Trophoblast cell (in vitro differentiated cells and primary cell): ENCODE results near the gene TLCD1.
A peak's percentile ranks its signal among the peaks of the same experiment; 100 is the strongest.

Source experiments
- DNase-seq, 2 donors: peaks; one replicate each; pipeline ENCODE4 v3.0.0-alpha.2; 2016
- H2AFZ ChIP-seq: 2 replicates; pipeline ENCODE4 v1.6.1; 2013; ENCODE audit warnings: low read length, moderate library complexity, mild to moderate bottlenecking; ENCODE audit not compliant: insufficient read depth, poor library complexity
- H2AK5ac ChIP-seq: 2 replicates; pipeline ENCODE4 v1.6.1; 2013; ENCODE audit warnings: mild to moderate bottlenecking, low read length
- H2BK120ac ChIP-seq: 2 replicates; pipeline ENCODE4 v1.6.1; 2013; ENCODE audit warnings: low read length, mild to moderate bottlenecking, moderate library complexity; ENCODE audit not compliant: insufficient read depth, poor library complexity
- H2BK12ac ChIP-seq: 2 replicates; pipeline ENCODE4 v1.6.1; 2013; ENCODE audit warnings: mild to moderate bottlenecking, low read length, moderate library complexity
- H2BK5ac ChIP-seq: 2 replicates; pipeline ENCODE4 v1.6.1; 2013; ENCODE audit warnings: low read length, low read depth, moderate library complexity, mild to moderate bottlenecking; ENCODE audit not compliant: poor library complexity
- H3K14ac ChIP-seq: 2 replicates; pipeline ENCODE4 v1.6.1; 2013; ENCODE audit warnings: mild to moderate bottlenecking, low read length
- H3K18ac ChIP-seq: 2 replicates; pipeline ENCODE4 v1.6.1; 2013; ENCODE audit warnings: mild to moderate bottlenecking, low read length
- H3K23ac ChIP-seq: 2 replicates; pipeline ENCODE4 v1.6.1; 2013; ENCODE audit warnings: low read length
- H3K27ac ChIP-seq: 2 replicates; pipeline ENCODE4 v1.5.1; 2013; ENCODE audit warnings: low read depth, mild to moderate bottlenecking, inconsistent platforms, low read length, moderate library complexity
- H3K27me3 ChIP-seq: 2 replicates; pipeline ENCODE4 v1.6.1; 2013; ENCODE audit warnings: inconsistent platforms, mild to moderate bottlenecking, low read length, moderate library complexity; ENCODE audit not compliant: insufficient read depth
- H3K36me3 ChIP-seq, 2 experiments: 1 replicate in 1 of 2; 2 replicates in 1 of 2; pipeline ENCODE4 v1.6.1; 2013; ENCODE audit warnings: low read length in 2 of 2, mild to moderate bottlenecking in 2 of 2, moderate library complexity in 1 of 2; ENCODE audit not compliant: insufficient read depth in 2 of 2, control insufficient read depth in 1 of 2
- H3K4ac ChIP-seq: 2 replicates; pipeline ENCODE4 v1.6.1; 2013; ENCODE audit warnings: low read depth, mild to moderate bottlenecking, low read length, moderate library complexity
- H3K4me1 ChIP-seq, 2 experiments: 1 replicate in 1 of 2; 2 replicates in 1 of 2; pipeline ENCODE4 v1.6.1; 2013; ENCODE audit warnings: low read length in 2 of 2, mild to moderate bottlenecking in 2 of 2, moderate library complexity in 1 of 2; ENCODE audit not compliant: insufficient read depth in 2 of 2, control insufficient read depth in 1 of 2
- H3K4me2 ChIP-seq: 2 replicates; pipeline ENCODE4 v1.6.1; 2013; ENCODE audit warnings: inconsistent platforms, mild to moderate bottlenecking, low read length, moderate library complexity
- H3K4me3 ChIP-seq: 2 replicates; pipeline ENCODE4 v1.5.1; 2013; ENCODE audit warnings: mild to moderate bottlenecking, low read depth, low read length, inconsistent platforms
- H3K79me1 ChIP-seq: one replicate; pipeline ENCODE4 v1.6.1; 2013; ENCODE audit warnings: low read length
- H3K79me2 ChIP-seq: 2 replicates; pipeline ENCODE4 v1.6.1; 2013; ENCODE audit warnings: low read length, mild to moderate bottlenecking; ENCODE audit not compliant: control insufficient read depth, insufficient read depth, poor library complexity
- H3K9ac ChIP-seq: 2 replicates; pipeline ENCODE4 v1.6.1; 2013; ENCODE audit warnings: mild to moderate bottlenecking, low read length
- H3K9me3 ChIP-seq: 2 replicates; pipeline ENCODE4 v1.6.1; 2013; ENCODE audit warnings: low read depth, mild to moderate bottlenecking, control low read depth, inconsistent platforms, low read length; ENCODE audit not compliant: insufficient read depth
- H4K12ac ChIP-seq: 2 replicates; pipeline ENCODE4 v1.6.1; 2013; ENCODE audit warnings: low read depth, mild to moderate bottlenecking, low read length, moderate library complexity
- H4K8ac ChIP-seq: 2 replicates; pipeline ENCODE4 v1.6.1; 2013; ENCODE audit warnings: low read depth, mild to moderate bottlenecking, low read length, moderate library complexity
- H4K91ac ChIP-seq: one replicate; pipeline ENCODE4 v1.6.1; 2013; ENCODE audit warnings: low read depth, mild to moderate bottlenecking, low read length, moderate library complexity
- WGBS: extraction: QIAGEN DNeasy Blood & Tissue Kit; methylation state at CpG from one replicate; pipeline ENCODE4 v1.1.7; 2013; ENCODE audit warnings: missing lambda C conversion rate; ENCODE audit not compliant: insufficient read length, insufficient coverage; ENCODE audit errors: extremely low coverage; 5-methylcytosine and 5-hydroxymethylcytosine counted together

Gene TLCD1

DNA sequence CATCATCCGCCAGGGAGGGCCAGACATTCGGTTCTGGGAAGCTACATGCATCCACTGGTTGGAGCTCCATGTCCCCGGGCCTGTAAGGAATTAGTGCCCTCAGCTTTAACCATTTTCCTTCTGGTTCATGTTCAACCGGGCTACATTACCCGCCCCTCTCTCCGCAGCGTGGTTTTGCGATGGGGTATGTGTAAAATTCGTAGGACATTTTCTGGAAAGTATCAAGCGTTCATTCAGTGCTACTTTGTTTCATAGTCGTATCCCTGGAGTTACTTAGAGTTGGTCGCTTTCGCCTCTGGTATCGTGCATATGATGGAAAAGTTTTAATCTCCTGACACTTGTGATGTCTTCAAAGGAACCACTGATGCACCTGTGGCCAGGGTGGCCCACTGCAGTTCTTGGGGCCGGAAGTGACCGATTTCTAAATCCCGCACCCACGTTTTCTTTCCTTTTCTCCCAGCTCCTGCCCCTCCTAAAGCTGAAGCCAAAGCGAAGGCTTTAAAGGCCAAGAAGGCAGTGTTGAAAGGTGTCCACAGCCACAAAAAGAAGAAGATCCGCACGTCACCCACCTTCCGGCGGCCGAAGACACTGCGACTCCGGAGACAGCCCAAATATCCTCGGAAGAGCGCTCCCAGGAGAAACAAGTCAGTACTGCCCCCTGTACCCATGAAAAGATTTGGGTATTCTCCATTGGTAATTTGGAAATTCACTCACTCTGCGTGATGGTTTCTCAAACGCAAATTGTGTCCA lies 5.6 kb downstream of the TLCD1 start:
- WGBS, result no CpG with 5 or more reads among the region's 30 CpGs

GRCh38 chr17:28719021-28719433 lies 7.0 kb downstream of the TLCD1 start:
- Histone ChIP-seq H4K91ac (peak overlapping the region; percentile 94), H2AK5ac (peak overlapping the region; percentile 51), H2BK5ac (peak overlapping the region; percentile 66), H3K9ac (peak overlapping the region; percentile 38), H3K14ac (peak overlapping the region; percentile 77), H2BK120ac (peak overlapping the region; percentile 61), H2BK12ac (peak overlapping the region; percentile 42), H3K23ac (no peak overlapping the region), H3K27me3 (no peaks in the 10 kb centered on the region), H3K4ac (peak overlapping the region; percentile 41), H3K4me3 (peak overlapping the region; percentile 42), H4K8ac (peak overlapping the region; percentile 77), H3K27ac (peak overlapping the region; percentile 97), H3K79me1 (peaks cover 29% of the 10 kb centered on the region), H3K36me3 (peaks cover 40 to 45% of the 10 kb centered on the region in 2 experiments), H3K18ac (peak overlapping the region; percentile 58), H3K79me2 (peaks cover 29% of the 10 kb centered on the region), H3K4me1 (peaks cover 12 to 22% of the 10 kb centered on the region in 2 experiments), H2AFZ (peak overlapping the region; percentile 23), H3K9me3 (peaks cover 5% of the 10 kb centered on the region), H4K12ac (peak overlapping the region; percentile 11), H3K4me2 (peak overlapping the region; percentile 90)
- no peak for DNase-seq
- WGBS, result no CpG with 5 or more reads among the region's 18 CpGs

More for the DNA sequence above, 5.6 kb downstream of the TLCD1 start:
- H3K4ac ChIP-seq, result peak overlapping the region; percentile 100
- peak overlapping the region; percentile 100 for H3K9ac ChIP-seq
- peaks cover 22 to 32% of the 10 kb centered on the region in 2 experiments for H3K4me1 ChIP-seq
- peak overlapping the region; percentile 95 for H4K12ac ChIP-seq
- peak overlapping the region; percentile 100 for H2AK5ac ChIP-seq
- H3K27me3 ChIP-seq, result no peaks in the 10 kb centered on the region
- H3K23ac ChIP-seq, result no peak overlapping the region
- peak overlapping the region; percentile 85 for H3K27ac ChIP-seq
- H3K79me1 ChIP-seq, result peaks cover 32% of the 10 kb centered on the region
- H4K91ac ChIP-seq, result peak overlapping the region; percentile 96
- no peaks in the 10 kb centered on the region for H3K9me3 ChIP-seq
- no peak for DNase-seq
- no peak overlapping the region for H2BK12ac ChIP-seq
- peak overlapping the region; percentile 90 for H3K4me2 ChIP-seq
- H3K79me2 ChIP-seq, result peaks cover 29% of the 10 kb centered on the region
- H3K36me3 ChIP-seq, result peaks cover 33 to 40% of the 10 kb centered on the region in 2 experiments
- H2AFZ ChIP-seq, result peak overlapping the region; percentile 91
- H4K8ac ChIP-seq, result peak overlapping the region; percentile 96
- H3K4me3 ChIP-seq, result peak overlapping the region; percentile 98
- peak overlapping the region; percentile 97 for H2BK120ac ChIP-seq
- H3K18ac ChIP-seq, result peak overlapping the region; percentile 98
- peak overlapping the region; percentile 99 for H3K14ac ChIP-seq
- peak overlapping the region; percentile 96 for H2BK5ac ChIP-seq

- H3K14ac ChIP-seq, result peak overlapping the region; percentile 95
- peaks cover 12 to 22% of the 10 kb centered on the region in 2 experiments for H3K4me1 ChIP-seq
- peak overlapping the region; percentile 63 for H3K4me3 ChIP-seq
- H3K79me1 ChIP-seq, result peaks cover 29% of the 10 kb centered on the region
- H3K79me2 ChIP-seq, result peaks cover 29% of the 10 kb centered on the region
- H2BK120ac ChIP-seq, result peak overlapping the region; percentile 95
- peak overlapping the region; percentile 51 for H2AK5ac ChIP-seq
- H2BK5ac ChIP-seq, result peak overlapping the region; percentile 97
- peaks cover 5% of the 10 kb centered on the region for H3K9me3 ChIP-seq
- WGBS, result no CpG with 5 or more reads among the region's 18 CpGs
- H3K27me3 ChIP-seq, result no peaks in the 10 kb centered on the region
- H3K36me3 ChIP-seq, result peaks cover 45 to 46% of the 10 kb centered on the region in 2 experiments
- no peak overlapping the region for H3K9ac ChIP-seq
- H2BK12ac ChIP-seq, result peak overlapping the region; percentile 44
- peak overlapping the region; percentile 90 for H3K4me2 ChIP-seq
- no peak overlapping the region for H3K23ac ChIP-seq
- peak in 1 of 2 donors; percentile 67 for DNase-seq
- peak overlapping the region; percentile 97 for H3K18ac ChIP-seq
- peak overlapping the region; percentile 94 for H4K91ac ChIP-seq
- H4K12ac ChIP-seq, result peak overlapping the region; percentile 75
- peak overlapping the region; percentile 81 for H3K4ac ChIP-seq
- peak overlapping the region; percentile 95 for H4K8ac ChIP-seq
- peak overlapping the region; percentile 97 for H3K27ac ChIP-seq
- peak overlapping the region; percentile 66 for H2AFZ ChIP-seq
Measured at GRCh38 chr17:28718333-28719020, 7.6 kb downstream of the TLCD1 start.

GRCh38 chr17:28717578-28718332 lies 8.3 kb downstream of the TLCD1 start, which contains the start of gene RAB34:
TSS of gene RAB34 (minus strand) at chr17:28717868. CDS start at chr17:28717266, 602 bp downstream.
- DNase-seq, result peak; percentile 21 to 24
- peak within 1 kb of the TSS; percentile 60 for H2AK5ac ChIP-seq

More at GRCh38 chr17:28717578-28718332, 8.3 kb downstream of the TLCD1 start, which contains the start of gene RAB34:
- peak within 1 kb of the TSS; percentile 93 for H3K9ac ChIP-seq
- H3K4ac ChIP-seq, result peak within 1 kb of the TSS; percentile 81
- peak within 1 kb of the TSS; percentile 95 for H4K8ac ChIP-seq
- H3K9me3 ChIP-seq, result peaks cover 5% of the 10 kb centered on the region
- peaks cover 29% of the 10 kb centered on the region for H3K79me1 ChIP-seq
- peak within 1 kb of the TSS; percentile 95 for H2BK120ac ChIP-seq
- peak within 1 kb of the TSS; percentile 44 for H2BK12ac ChIP-seq
- peak within 1 kb of the TSS; percentile 87 for H3K4me3 ChIP-seq
- H4K91ac ChIP-seq, result peak within 1 kb of the TSS; percentile 94
- H3K4me2 ChIP-seq, result peak within 1 kb of the TSS; percentile 90
- H3K27me3 ChIP-seq, result no peaks in the 10 kb centered on the region
- peaks cover 42 to 43% of the 10 kb centered on the region in 2 experiments for H3K36me3 ChIP-seq
- no peak within 1 kb of the TSS for H3K23ac ChIP-seq
- peaks cover 14 to 22% of the 10 kb centered on the region in 2 experiments for H3K4me1 ChIP-seq
- peak within 1 kb of the TSS; percentile 95 for H3K14ac ChIP-seq
- H2BK5ac ChIP-seq, result peak within 1 kb of the TSS; percentile 97
- H2AFZ ChIP-seq, result peak within 1 kb of the TSS; percentile 66
- no CpG with 5 or more reads among the region's 60 CpGs for WGBS
- H3K79me2 ChIP-seq, result peaks cover 29% of the 10 kb centered on the region
- H4K12ac ChIP-seq, result peak within 1 kb of the TSS; percentile 89
- H3K18ac ChIP-seq, result peak within 1 kb of the TSS; percentile 97
- H3K27ac ChIP-seq, result peak within 1 kb of the TSS; percentile 97
